ENCODE data around the gene ASB10. TPM values are rescaled to one million over a fixed set of nuclear protein-coding genes. Genes with fewer than 3 reads are reported as not detected.

ASB10 gene
- total and polyA plus RNA-seq, 2 of the 4 experiments (the other 2 are of a cell fraction): not detected

DNA sequence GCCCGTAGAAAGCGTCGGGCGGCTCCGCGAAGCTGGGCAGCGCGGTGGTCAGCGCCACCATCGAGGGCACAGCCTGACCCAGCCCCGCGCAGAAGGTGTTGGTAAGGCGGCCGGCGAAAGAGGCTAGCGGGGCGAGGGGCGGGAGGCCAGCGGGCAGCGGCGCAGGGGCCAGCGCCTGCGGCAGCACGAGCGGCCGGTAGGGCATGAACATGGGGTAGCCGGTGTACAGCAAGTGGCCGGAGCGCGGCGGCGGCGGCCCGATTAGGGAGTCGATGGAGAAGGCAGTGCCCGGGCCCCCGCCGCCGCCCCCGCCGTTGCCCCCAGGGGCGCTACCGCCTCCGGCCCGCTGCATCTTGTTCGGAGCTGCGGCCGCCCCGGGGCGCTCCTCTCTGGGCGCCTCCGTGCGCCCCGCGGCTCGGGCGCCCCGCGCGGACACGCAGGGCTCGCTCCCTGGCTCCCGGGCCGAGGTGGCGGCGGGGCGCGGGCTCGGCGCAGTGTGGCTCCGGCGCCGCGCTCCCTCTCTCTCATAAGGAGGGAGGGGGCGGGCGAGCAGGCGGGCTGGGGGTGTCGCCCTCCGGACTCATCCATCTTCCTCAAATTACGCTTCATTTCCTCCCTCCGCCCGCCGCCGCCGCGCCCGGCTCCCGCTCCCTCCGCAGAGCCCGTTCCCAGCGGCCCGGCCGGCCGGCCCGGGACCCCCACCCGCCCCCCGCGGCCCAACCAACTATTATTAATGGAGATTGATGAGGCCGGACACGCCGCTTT, 19.7 kb downstream of the ASB10 start, which contains the start of gene GBX1:
TSS of gene GBX1 (minus strand) at position 498 of the 765 bp plus-strand sequence. CDS start at position 352, 146 bp downstream.
- Histone ChIP-seq H4K5ac (ENCODE audit: low read depth, low read length) (no peak within 1 kb of the TSS), H2BK20ac (ENCODE audit: low read depth, low read length) (no peak within 1 kb of the TSS), H2BK15ac (ENCODE audit: low read depth, low read length) (no peak within 1 kb of the TSS), H4K8ac (ENCODE audit: low read depth in 2 of 2, low read length in 2 of 2) (no peak within 1 kb of the TSS), H3K9me1 (ENCODE audit: insufficient read depth, low read length) (no peaks in the 10 kb centered on the region), H3K23ac (ENCODE audit: low read depth, low read length) (no peak within 1 kb of the TSS), H3K9me3 (ENCODE audit: control insufficient read depth, insufficient read depth, low read length) (peaks cover 3% of the 10 kb centered on the region; the same call in 1 of the 2 replicates), H3K4me1 (ENCODE audit: control insufficient read depth, insufficient read depth, low read length) (peaks cover 1% of the 10 kb centered on the region; the same call in 1 of the 2 replicates), H3K36me3 (ENCODE audit: control insufficient read depth, insufficient read depth, low read length) (no peaks in the 10 kb centered on the region), H2AK5ac (ENCODE audit: low read depth, low read length) (no peak within 1 kb of the TSS), H2AK9ac (replicated peaks; ENCODE audit: low read depth, low read length, poor library complexity) (no peak within 1 kb of the TSS), H4K20me1 (ENCODE audit: insufficient read depth, low read length) (no peaks in the 10 kb centered on the region; the same call in 1 of the 2 replicates), H3K79me1 (ENCODE audit: low read depth in 1 of 2, low read length in 2 of 2) (no peaks in the 10 kb centered on the region), H3K4me2 (ENCODE audit: low read depth, low read length) (no peak within 1 kb of the TSS), H2AFZ (replicated peaks; ENCODE audit: low read length, poor library complexity) (peak within 1 kb of the TSS; percentile 79), H4K91ac (ENCODE audit: insufficient read depth, low read depth, low read length) (no peak within 1 kb of the TSS), H3K27me3 (ENCODE audit: control insufficient read depth, insufficient read depth, low read length) (peaks cover 62% of the 10 kb centered on the region), H3K4ac (ENCODE audit: low read depth, low read length) (no peak within 1 kb of the TSS), H3K27ac (ENCODE audit: insufficient read depth, low read length) (no peak within 1 kb of the TSS), H3K56ac (ENCODE audit: extremely low read depth, insufficient read depth, low read length) (no peak within 1 kb of the TSS), H3K14ac (replicated peaks; ENCODE audit: low read depth, low read length) (no peak within 1 kb of the TSS), H2BK5ac (ENCODE audit: low read depth, low read length, poor library complexity, severe bottlenecking) (no peak within 1 kb of the TSS), H2BK120ac (ENCODE audit: low read depth, low read length) (no peak within 1 kb of the TSS), H3K9ac (ENCODE audit: low read depth, low read length) (no peak within 1 kb of the TSS), H3K18ac (ENCODE audit: low read depth, low read length) (no peak within 1 kb of the TSS), H3K4me3 (ENCODE audit: insufficient read depth, low read depth, low read length) (peak within 1 kb of the TSS; percentile 23; the same call in 1 of the 2 replicates)
- ChIA-PET CTCF (no interaction called here), POLR2A (ENCODE audit: unreplicated experiment) (no interaction called here)
- intact Hi-C loops (cut with micrococcal nuclease): no loop called here
- dilution Hi-C loops (cut with HindIII; ENCODE audit: low sequenced_read_pairs, unreplicated experiment): no loop called here
- TF ChIP-seq SMC3 (IDR thresholded peaks at IDR 0.05; ENCODE audit: low read depth, low read length): no peak
- no peak for TF ChIP-seq RCOR1 (IDR thresholded peaks at IDR 0.05; ENCODE audit: insufficient replicate concordance, low read length)
- no peak for TF ChIP-seq MAZ (IDR thresholded peaks at IDR 0.05; ENCODE audit: borderline replicate concordance, low read depth, low read length)
- TF ChIP-seq FOS (IDR thresholded peaks at IDR 0.05; ENCODE audit: low read depth, low read length): no peak
- TF ChIP-seq RFX5 (IDR thresholded peaks at IDR 0.05; ENCODE audit: low read depth, low read length): no peak
- no peak for TF ChIP-seq USF2 (IDR thresholded peaks at IDR 0.05; ENCODE audit: low read depth, low read length)
- no peak for TF ChIP-seq ELK1 (IDR thresholded peaks at IDR 0.05; ENCODE audit: borderline replicate concordance, low read depth, low read length)
- no peak for TF ChIP-seq MXI1 (IDR thresholded peaks at IDR 0.05; ENCODE audit: borderline replicate concordance, low read depth, low read length)
- TF ChIP-seq, protein P1, sequence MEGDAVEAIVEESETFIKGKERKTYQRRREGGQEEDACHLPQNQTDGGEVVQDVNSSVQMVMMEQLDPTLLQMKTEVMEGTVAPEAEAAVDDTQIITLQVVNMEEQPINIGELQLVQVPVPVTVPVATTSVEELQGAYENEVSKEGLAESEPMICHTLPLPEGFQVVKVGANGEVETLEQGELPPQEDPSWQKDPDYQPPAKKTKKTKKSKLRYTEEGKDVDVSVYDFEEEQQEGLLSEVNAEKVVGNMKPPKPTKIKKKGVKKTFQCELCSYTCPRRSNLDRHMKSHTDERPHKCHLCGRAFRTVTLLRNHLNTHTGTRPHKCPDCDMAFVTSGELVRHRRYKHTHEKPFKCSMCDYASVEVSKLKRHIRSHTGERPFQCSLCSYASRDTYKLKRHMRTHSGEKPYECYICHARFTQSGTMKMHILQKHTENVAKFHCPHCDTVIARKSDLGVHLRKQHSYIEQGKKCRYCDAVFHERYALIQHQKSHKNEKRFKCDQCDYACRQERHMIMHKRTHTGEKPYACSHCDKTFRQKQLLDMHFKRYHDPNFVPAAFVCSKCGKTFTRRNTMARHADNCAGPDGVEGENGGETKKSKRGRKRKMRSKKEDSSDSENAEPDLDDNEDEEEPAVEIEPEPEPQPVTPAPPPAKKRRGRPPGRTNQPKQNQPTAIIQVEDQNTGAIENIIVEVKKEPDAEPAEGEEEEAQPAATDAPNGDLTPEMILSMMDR (conservative IDR thresholded peaks at IDR 0.05; ENCODE audit: low read depth, low read length): peak; percentile 12; the same call in 1 of the 2 replicates
- 0% methylated on average over 31 of the region's 101 CpGs; no CpG with 5 or more reads in 1 of the 2 experiments for WGBS, 2 experiments (ENCODE audit: extremely low coverage in 2 of 2, insufficient read length in 1 of 2)
- BruUV-seq (replicated peaks): no TSS peak
- DNase-seq (no peak), ATAC-seq (ENCODE audit: low read depth) (peak; percentile 76)
- in situ Hi-C loops (cut with MboI; ENCODE audit: low sequenced_read_pairs): no loop called here

Data from IMR-90 (cell line).